ENCODE data around the gene GLOD4.
A peak's percentile ranks its signal among the peaks of the same experiment; 100 is the strongest.
"Not testable (repeated sequence)": the region's sequence is repeated elsewhere in the genome, so short reads cannot be mapped to it uniquely, and the experiment has no call there.

The GLOD4 gene, protein sequence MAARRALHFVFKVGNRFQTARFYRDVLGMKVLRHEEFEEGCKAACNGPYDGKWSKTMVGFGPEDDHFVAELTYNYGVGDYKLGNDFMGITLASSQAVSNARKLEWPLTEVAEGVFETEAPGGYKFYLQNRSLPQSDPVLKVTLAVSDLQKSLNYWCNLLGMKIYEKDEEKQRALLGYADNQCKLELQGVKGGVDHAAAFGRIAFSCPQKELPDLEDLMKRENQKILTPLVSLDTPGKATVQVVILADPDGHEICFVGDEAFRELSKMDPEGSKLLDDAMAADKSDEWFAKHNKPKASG

GRCh38 chr17:781805-782731, at the start of gene GLOD4, which contains the start of gene MRM3:
Gene GLOD4 (minus strand): TSS chr17:782280. CDS start chr17:782255, 25 bp downstream.
Gene MRM3 (plus strand): TSS chr17:782353. CDS start chr17:782379, 26 bp downstream.
- DNase-seq (ENCODE audit: low read depth), result peak; percentile 36

- DNase-seq (ENCODE audit: low read depth), result no peak
Measured at GRCh38 chr17:830950-831349, 48.9 kb upstream of the GLOD4 start.

- no peak for DNase-seq (ENCODE audit: low read depth)
Measured at GRCh38 chr17:830381-830780, 48.3 kb upstream of the GLOD4 start.

- not testable (repeated sequence) for DNase-seq (ENCODE audit: low read depth)
Measured at GRCh38 chr17:829614-830013, 47.5 kb upstream of the GLOD4 start.

DNA sequence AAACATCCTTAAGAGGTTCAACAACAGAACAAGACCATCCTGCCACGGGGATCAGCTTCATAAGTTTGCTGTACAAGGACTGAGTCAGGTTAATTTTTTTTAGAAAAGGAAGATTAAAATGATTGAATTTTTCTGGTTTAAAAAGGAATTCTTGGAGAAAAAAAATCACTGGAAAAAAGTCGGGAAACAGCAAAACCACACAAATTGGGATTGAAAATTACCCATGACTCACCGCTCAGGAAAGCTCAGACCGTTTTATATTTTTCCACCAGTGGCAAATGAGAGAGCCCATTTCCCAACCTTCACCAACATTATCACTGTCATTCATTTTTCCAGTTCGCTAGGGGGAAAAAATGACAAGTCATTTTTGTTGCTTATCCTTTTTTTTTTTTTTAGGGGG, 46.7 kb upstream of the GLOD4 start:
- DNase-seq (ENCODE audit: low read depth), result no peak

DNA sequence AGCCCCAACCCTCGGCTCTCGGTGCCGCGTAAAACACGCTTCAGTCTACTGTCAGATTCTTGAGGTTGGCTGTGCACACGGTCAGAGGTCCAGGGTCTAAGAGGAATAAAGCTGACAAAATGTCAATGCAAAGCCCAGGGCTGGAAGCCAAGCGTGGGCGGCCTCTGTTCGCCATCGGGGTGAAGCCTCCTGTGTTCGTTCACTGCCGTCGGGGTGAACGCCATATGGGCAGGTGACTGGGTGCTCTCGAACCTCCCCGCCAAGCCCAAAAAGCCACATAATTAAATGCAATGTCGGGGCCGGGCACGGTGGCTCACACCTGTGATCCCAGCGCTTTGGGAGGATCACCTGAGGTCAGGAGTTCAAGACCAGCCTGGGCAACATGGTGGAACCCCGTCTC, 44.7 kb upstream of the GLOD4 start:
- DNase-seq (ENCODE audit: low read depth), result no peak

- no peak for DNase-seq (ENCODE audit: low read depth)
Measured at GRCh38 chr17:825216-825615, 43.1 kb upstream of the GLOD4 start.

GRCh38 chr17:824378-824777, 42.3 kb upstream of the GLOD4 start:
- no peak for DNase-seq (ENCODE audit: low read depth)

- no peak for DNase-seq (ENCODE audit: low read depth)
Measured at GRCh38 chr17:823501-823902, 41.4 kb upstream of the GLOD4 start.

GRCh38 chr17:819251-819650, 37.2 kb upstream of the GLOD4 start:
- DNase-seq (ENCODE audit: low read depth), result no peak

- no peak for DNase-seq (ENCODE audit: low read depth)
Measured at GRCh38 chr17:814371-814770, 32.3 kb upstream of the GLOD4 start.

- DNase-seq (ENCODE audit: low read depth), result no peak
Measured at GRCh38 chr17:812638-813204, 30.6 kb upstream of the GLOD4 start.

- DNase-seq (ENCODE audit: low read depth), result no peak
Measured at GRCh38 chr17:811051-811784, 29.1 kb upstream of the GLOD4 start.

DNA sequence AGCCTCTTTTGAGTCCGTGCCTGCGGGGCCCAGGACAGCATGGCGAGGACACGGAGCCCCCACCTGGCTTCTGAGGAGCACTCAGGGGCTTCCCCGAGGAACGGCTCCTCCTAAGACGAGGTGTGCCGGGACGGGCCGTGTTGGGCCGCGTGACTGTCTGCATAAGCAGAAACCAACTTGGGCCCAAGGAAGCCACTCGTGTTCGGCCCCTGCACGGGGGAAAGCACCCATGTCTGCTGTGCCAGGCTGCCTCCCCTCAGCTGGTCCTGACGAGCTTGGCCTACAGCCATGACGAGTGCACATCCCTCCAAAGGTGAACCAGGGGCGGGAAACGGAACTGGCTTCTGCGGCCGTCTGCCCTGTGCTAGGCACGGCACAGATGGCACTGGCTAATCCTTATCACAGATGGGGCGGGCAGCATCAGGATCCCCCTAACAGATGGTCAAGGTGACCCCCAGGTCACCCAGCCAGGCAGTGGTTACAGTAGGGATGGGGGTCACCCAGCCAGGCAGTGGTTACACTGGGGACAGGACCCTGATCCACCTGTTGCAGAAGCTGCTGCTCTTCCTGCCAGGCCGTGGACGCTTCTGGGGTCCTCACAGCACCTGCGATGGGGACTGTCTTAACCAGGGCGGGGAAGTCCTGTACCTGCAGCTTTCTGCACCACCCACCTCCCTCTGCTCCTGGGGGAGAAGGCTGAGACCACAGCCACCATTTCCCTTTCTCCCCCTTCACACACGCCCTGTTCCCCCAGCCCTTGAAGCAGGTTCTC, 25.6 kb upstream of the GLOD4 start:
- DNase-seq (ENCODE audit: low read depth), result no peak

- DNase-seq (ENCODE audit: low read depth), result no peak
Measured at GRCh38 chr17:806781-807522, 24.9 kb upstream of the GLOD4 start.

DNA sequence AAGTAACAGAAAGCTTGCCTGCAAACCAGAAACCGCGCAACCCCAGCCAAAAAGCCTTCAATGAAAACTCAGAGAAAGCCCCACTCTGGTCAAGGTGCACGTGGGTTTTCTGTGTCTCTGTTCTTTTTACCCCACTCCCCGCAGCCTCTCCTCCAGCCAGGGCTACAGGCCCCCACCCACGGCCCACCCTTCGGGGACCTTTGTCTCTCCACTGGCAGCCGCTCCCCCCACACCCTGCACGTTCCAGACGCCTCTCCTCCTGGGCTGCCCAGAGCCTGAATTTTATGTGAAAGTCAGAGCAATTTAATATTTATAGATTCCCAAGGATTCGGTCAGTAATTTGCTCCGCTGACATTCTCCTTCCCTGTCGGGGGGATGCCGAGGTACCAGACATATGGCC, 24.3 kb upstream of the GLOD4 start:
- no peak for DNase-seq (ENCODE audit: low read depth)

- DNase-seq (ENCODE audit: low read depth), result not testable (repeated sequence)
Measured at GRCh38 chr17:805886-806285, 23.8 kb upstream of the GLOD4 start.

DNA sequence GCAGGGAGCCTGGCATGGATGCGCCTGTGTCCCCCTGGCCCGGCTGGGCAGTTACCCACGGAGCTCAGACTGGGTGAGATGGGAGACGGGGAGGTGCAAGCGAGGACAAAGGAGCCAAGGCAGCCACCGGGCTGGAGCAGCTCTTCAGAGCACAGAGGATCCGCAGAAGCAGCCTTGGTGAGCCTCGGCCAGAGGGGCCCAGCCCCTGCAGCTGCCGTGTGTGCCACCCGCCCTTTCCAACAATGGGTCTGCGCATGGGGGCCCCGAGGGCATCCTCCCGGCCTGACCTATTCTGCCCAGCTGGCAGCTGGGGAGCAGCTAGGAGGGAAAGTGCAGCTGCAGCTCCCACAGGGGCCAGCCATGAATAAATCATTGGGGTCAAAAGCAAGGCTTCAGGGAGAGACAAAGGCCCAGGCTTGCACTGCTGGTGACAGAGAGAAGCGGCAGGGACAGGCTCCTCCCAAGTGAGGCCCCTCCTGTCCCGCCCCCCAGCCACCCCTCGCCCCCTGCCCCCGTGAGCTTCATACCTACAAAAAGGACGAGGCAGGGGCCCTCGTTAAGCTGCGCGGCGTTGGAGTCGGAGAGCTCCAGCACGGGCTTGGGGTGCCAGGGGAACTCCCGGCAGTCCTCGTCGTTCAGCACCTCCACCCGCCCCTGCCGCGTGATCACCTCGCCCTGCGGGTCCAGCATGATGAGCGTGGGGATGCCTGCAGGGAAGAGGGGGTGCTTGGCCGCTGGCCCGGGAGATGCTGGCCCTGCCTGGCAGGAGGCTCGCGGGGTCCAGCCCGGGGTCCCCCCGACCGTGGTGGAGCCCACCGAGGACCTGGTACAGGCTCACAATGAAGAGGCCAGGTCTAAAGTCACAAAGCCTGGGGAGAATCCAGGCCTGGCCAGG, 22.7 kb upstream of the GLOD4 start:
- no peak for DNase-seq (ENCODE audit: low read depth)
